GM12865 (cell line): ENCODE results near the gene CCDC192.

Experiments used
- DNase-seq: peaks from one replicate; pipeline ENCODE4 v3.0.0; 2010; ENCODE audit warnings: low read depth
- H3K4me3 ChIP-seq: 2 replicates; pipeline ENCODE4 v1.5.1; 2011; ENCODE audit warnings: mild to moderate bottlenecking, low read depth, low read length, control low read depth
- TF ChIP-seq, protein P1 (sequence below): IDR thresholded peaks from 2 replicates; pipeline ENCODE4 v1.5.1; 2011; ENCODE audit warnings: low read length, control low read depth, low read depth, inconsistent platforms; ENCODE audit not compliant: insufficient read depth; ENCODE audit errors: missing control alignments

The CCDC192 gene

DNA sequence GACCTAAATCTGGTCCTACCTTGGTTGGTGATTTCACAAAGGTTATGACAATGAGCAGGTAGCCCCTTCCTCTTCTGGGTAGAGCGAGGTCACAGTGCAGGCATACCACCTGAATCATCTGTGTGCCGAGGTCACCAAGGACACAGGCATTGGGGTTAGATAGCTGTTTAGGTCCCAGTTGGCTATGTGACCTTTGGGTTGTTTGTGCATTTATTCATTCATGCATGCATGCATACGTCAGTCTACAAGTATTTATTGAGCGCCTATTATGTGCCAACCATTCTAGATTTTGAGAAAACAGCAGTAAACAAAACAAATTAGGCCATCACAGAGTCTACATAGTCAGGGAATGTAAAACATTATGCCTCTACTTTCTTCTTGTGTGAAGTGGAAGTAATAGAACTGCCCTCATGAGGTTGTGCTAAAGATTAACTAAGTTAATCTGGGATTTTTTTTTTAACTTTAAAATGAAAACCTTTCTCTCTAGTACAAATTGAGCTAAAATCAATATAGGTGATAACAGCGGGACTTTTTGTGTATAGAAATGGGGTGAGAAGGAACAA lies 275.6 kb downstream of the CCDC192 start:
- no peak overlapping the region for H3K4me3 ChIP-seq
- DNase-seq, result no peak
- TF ChIP-seq, protein P1, sequence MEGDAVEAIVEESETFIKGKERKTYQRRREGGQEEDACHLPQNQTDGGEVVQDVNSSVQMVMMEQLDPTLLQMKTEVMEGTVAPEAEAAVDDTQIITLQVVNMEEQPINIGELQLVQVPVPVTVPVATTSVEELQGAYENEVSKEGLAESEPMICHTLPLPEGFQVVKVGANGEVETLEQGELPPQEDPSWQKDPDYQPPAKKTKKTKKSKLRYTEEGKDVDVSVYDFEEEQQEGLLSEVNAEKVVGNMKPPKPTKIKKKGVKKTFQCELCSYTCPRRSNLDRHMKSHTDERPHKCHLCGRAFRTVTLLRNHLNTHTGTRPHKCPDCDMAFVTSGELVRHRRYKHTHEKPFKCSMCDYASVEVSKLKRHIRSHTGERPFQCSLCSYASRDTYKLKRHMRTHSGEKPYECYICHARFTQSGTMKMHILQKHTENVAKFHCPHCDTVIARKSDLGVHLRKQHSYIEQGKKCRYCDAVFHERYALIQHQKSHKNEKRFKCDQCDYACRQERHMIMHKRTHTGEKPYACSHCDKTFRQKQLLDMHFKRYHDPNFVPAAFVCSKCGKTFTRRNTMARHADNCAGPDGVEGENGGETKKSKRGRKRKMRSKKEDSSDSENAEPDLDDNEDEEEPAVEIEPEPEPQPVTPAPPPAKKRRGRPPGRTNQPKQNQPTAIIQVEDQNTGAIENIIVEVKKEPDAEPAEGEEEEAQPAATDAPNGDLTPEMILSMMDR, result no peak

DNA sequence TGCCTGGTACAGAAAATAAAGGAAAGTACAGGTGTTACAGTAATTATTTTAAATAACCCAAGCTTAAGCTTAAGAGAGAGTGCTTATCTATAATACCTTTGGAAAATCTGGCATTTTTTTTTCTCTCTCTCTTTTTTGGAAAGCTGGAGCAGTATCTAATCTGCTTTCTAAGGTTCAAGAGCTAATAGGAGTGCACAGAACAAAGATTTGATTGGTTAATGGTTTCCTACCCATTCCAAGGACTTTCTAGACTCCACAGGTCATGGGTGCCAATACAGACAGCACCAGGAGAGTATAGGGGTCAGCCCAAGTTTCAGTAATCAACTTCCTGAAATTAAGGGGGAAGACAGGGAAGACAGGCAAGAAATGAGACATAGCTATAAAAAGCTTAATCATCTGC lies 276.3 kb downstream of the CCDC192 start:
- DNase-seq, result no peak
- H3K4me3 ChIP-seq, result no peak overlapping the region
- TF ChIP-seq, protein P1, result no peak

DNA sequence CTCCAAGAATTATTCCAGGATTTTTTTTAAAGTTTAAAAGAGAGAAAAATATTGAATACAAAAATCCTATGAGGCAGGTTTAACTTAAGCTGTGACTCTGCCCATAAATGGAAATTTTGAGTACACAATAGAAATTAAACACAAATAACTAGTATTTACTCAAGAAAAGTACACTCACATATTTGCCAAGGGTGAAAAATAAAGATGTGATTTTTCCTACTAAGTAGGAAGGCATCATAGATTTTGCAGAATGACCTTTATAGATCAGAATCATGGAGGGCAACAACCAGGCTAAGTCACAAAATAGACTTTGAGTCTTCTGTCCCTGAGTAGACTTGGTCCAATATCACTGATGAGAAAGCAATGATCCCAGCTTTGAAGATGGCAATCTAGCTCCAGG lies 277.7 kb downstream of the CCDC192 start:
- TF ChIP-seq, protein P1, result no peak
- H3K4me3 ChIP-seq, result no peak overlapping the region
- no peak for DNase-seq

DNA sequence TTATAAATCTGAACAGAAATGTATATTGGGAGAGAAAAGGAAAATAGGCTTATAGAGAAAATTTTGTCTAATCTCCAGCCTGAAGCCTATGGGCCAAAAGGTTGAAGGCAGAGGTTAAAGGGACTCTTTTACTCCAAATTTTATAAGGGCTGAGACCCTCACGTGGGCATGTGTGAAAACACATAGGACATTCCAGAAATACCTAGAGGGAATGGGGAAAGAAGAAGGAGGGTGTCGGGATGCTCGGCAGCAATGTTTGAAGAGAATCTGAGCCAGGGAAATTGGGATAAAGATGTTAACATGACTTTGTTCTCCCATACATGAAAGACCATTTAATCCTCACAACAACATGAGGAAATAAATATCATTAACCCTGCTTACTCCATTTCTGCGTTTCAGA lies 278.3 kb downstream of the CCDC192 start:
- TF ChIP-seq, protein P1, result no peak
- DNase-seq, result no peak
- H3K4me3 ChIP-seq, result no peak overlapping the region

DNA sequence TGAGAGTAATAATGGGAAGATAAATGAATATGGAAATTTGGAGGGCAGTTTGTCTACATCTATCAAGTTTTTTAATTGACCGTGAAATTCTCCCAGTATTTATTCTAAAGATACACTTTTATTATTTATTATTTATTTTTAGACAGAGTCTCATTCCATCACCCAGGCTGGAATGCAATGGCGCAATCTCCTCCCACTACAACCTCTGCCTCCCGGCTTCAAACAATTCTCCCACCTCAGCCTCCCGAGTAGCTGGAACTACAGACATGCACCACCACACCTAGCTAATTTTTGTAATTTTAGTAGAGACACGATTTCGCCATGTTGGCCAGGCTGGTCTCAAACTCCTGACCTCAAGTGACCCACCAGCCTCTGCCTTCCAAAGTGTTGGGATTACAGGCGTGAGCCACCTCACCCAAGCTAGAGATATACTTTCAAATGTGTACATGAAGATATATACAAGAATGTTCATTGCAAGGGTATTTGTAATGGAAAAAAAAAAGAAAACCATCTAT lies 282.7 kb downstream of the CCDC192 start:
- no peak for DNase-seq
- TF ChIP-seq, protein P1, result no peak
- H3K4me3 ChIP-seq, result no peak overlapping the region

DNA sequence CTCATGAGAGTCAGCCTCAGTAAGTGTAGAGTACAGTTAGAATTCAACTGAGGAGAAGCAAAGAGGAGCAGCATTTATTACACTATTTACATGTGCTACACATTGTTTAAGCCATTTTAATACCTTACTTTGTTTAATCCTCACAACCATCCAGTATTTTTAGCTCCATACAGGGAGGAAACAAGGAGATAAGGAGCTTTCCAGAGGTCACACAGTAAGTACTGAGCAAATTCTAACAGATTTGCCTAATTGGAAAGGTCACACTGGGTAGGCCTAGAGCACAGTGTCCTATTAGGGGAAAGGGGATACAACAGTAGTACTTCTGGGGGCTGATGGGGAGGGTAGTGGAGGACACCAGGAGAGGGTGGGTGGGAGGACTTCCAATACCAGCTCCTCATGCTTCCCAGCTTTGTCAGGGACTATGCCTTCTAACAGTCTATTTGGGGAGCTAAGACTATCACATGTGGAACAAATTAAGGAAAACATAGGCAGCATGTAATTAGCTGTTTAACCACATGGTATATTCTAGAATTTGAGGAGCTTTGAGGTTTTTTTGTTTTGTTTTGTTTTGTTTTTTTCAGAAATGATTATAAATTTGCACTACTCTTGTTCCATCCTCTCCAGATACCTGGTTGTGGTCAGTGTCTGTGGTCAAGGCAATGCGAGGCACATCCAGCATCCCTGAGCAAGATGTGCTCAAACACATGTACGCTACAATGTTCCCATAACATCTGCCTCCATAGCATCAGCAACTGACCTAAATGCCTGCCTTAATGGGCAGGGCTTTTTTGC lies 284.4 kb downstream of the CCDC192 start:
- no peak for DNase-seq
- TF ChIP-seq, protein P1, result no peak
- no peak overlapping the region for H3K4me3 ChIP-seq
